Measurements from ENCODE around the gene BHLHE40. TPM values are rescaled to one million over a fixed set of nuclear protein-coding genes. Genes with fewer than 3 reads are reported as not detected.

BHLHE40 gene
- polyA plus RNA-seq, 1 of the 3 experiments (the other 2 are of a cell fraction): 62.2 TPM

GRCh38 chr3:4983739-4984510, 4.7 kb downstream of the BHLHE40 start (continued):
- TF ChIP-seq REST (IDR thresholded peaks at IDR 0.05; ENCODE audit: low read depth, low read length) (no peak), JUND (IDR thresholded peaks at IDR 0.05) (peak; percentile 45), TAF1 (IDR thresholded peaks at IDR 0.05; ENCODE audit: borderline replicate concordance, low read depth, low read length) (no peak), USF1 (IDR thresholded peaks at IDR 0.05; ENCODE audit: borderline replicate concordance, low read depth) (no peak), TCF12 (IDR thresholded peaks at IDR 0.05) (0 out of 2 replicates have a peak, but pooled peaks have one; percentile 15), NFIC (IDR thresholded peaks at IDR 0.05; ENCODE audit: borderline replicate concordance) (no peak), FOXM1 (IDR thresholded peaks at IDR 0.05; ENCODE audit: low read depth) (no peak), YY1 (IDR thresholded peaks at IDR 0.05; ENCODE audit: low read depth) (no peak), CHD2 (IDR thresholded peaks at IDR 0.05; ENCODE audit: low read length, partially characterized antibody) (no peak), EP300 (IDR thresholded peaks at IDR 0.05; ENCODE audit: borderline replicate concordance in 1 of 2, low read depth in 1 of 2, low read length in 1 of 2) (no peak), RFX5 (IDR thresholded peaks at IDR 0.05; ENCODE audit: low read length) (no peak), GATA2 (CRISPR knock-in tag; IDR thresholded peaks at IDR 0.05) (no peak), MEF2A (IDR thresholded peaks at IDR 0.05; ENCODE audit: borderline replicate concordance, low read depth) (no peak), TEAD4 (IDR thresholded peaks at IDR 0.05; ENCODE audit: borderline replicate concordance, insufficient read depth) (no peak), ZBTB33 (IDR thresholded peaks at IDR 0.05; ENCODE audit: borderline replicate concordance, low read depth) (no peak), EZH2phosphoT487 (IDR thresholded peaks at IDR 0.05; ENCODE audit: borderline replicate concordance, low read depth) (no peak), SMC3 (IDR thresholded peaks at IDR 0.05; ENCODE audit: low read depth, low read length) (no peak), USF2 (IDR thresholded peaks at IDR 0.05; ENCODE audit: borderline replicate concordance, low read depth, low read length) (no peak), MXI1 (IDR thresholded peaks at IDR 0.05; ENCODE audit: low read depth, low read length) (no peak), SIN3A (IDR thresholded peaks at IDR 0.05; ENCODE audit: borderline replicate concordance, low read depth, low read length) (no peak)
